Measurements from ENCODE around the gene HOXC11.

GRCh38 chr12:53950789-53951576, 21.9 kb upstream of the HOXC11 start:
- TF ChIP-seq, protein P1, sequence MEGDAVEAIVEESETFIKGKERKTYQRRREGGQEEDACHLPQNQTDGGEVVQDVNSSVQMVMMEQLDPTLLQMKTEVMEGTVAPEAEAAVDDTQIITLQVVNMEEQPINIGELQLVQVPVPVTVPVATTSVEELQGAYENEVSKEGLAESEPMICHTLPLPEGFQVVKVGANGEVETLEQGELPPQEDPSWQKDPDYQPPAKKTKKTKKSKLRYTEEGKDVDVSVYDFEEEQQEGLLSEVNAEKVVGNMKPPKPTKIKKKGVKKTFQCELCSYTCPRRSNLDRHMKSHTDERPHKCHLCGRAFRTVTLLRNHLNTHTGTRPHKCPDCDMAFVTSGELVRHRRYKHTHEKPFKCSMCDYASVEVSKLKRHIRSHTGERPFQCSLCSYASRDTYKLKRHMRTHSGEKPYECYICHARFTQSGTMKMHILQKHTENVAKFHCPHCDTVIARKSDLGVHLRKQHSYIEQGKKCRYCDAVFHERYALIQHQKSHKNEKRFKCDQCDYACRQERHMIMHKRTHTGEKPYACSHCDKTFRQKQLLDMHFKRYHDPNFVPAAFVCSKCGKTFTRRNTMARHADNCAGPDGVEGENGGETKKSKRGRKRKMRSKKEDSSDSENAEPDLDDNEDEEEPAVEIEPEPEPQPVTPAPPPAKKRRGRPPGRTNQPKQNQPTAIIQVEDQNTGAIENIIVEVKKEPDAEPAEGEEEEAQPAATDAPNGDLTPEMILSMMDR (conservative IDR thresholded peaks at IDR 0.05 in 1 of 2, IDR thresholded peaks at IDR 0.05 in 1 of 2; ENCODE audit: extremely low read depth in 1 of 2, insufficient read depth in 1 of 2, low read depth in 1 of 2, low read length in 2 of 2): no peak
- no peak for TF ChIP-seq EZH2 (IDR thresholded peaks at IDR 0.05; ENCODE audit: borderline replicate concordance, low read length)
